ENCODE results near the gene OR7G2. TPM values are rescaled to one million over a fixed set of nuclear protein-coding genes. Genes with fewer than 3 reads are reported as not detected.

OR7G2 gene
- total and polyA plus RNA-seq, 7 donors: not detected

GRCh38 chr19:9086761-9087160, 20.5 kb downstream of the OR7G2 start, which contains the start of gene OR1M1:
Gene OR1M1 (plus strand): TSS chr19:9087061. CDS start chr19:9093245, 6,184 bp downstream.
- Histone ChIP-seq H3K27ac (no peak within 1 kb of the TSS), H3K4me1 (no peaks in the 10 kb centered on the region), H3K36me3 (ENCODE audit: insufficient read depth in 1 of 2, low read depth in 1 of 2) (no peaks in the 10 kb centered on the region), H3K27me3 (ENCODE audit: insufficient read depth in 3 of 3, low read length in 2 of 3) (no peaks in the 10 kb centered on the region), H3K4me3 (no peak within 1 kb of the TSS), H3K9me3 (no peaks in the 10 kb centered on the region)
- WGBS, 3 donors: 33 to 57% (median 52%) methylated on average over 2 of the region's 2 CpGs
- TF ChIP-seq CTCF (IDR thresholded peaks at IDR 0.05): no peak
- DNase-seq (no peak), ATAC-seq (no peak)
- intact Hi-C loops (cut with DNase I): no loop called here

GRCh38 chr19:9078651-9079050, 28.6 kb downstream of the OR7G2 start:
- intact Hi-C loops (cut with DNase I): loop anchor here in 1 of 2 donors (5.0 kb wide), 1 partner anchor 426 kb away; no protein-coding TSS in a partner anchor
- Histone ChIP-seq H3K36me3 (ENCODE audit: insufficient read depth in 1 of 2, low read depth in 1 of 2) (no peaks in the 10 kb centered on the region), H3K27ac (no peak overlapping the region), H3K4me1 (no peaks in the 10 kb centered on the region), H3K27me3 (ENCODE audit: insufficient read depth in 3 of 3, low read length in 2 of 3) (no peaks in the 10 kb centered on the region), H3K4me3 (no peak overlapping the region), H3K9me3 (no peaks in the 10 kb centered on the region)
- WGBS, 3 donors: 71 to 86% (median 78%) methylated on average over 4 of the region's 4 CpGs
- DNase-seq: no peak
- no peak for ATAC-seq
- no peak for TF ChIP-seq CTCF (IDR thresholded peaks at IDR 0.05)

- DNase-seq: no peak
- no peak for ATAC-seq
- no peak for TF ChIP-seq CTCF (IDR thresholded peaks at IDR 0.05)
- intact Hi-C loops (cut with DNase I): loop anchor here in 1 of 2 donors (5.0 kb wide), 1 partner anchor 425 kb away; no protein-coding TSS in a partner anchor
- Histone ChIP-seq H3K27me3 (ENCODE audit: insufficient read depth in 3 of 3, low read length in 2 of 3) (no peaks in the 10 kb centered on the region), H3K36me3 (ENCODE audit: insufficient read depth in 1 of 2, low read depth in 1 of 2) (no peaks in the 10 kb centered on the region), H3K27ac (no peak overlapping the region), H3K4me3 (no peak overlapping the region), H3K9me3 (no peaks in the 10 kb centered on the region), H3K4me1 (no peaks in the 10 kb centered on the region)
- 25 to 32% (median 26%) methylated on average over 10 of the region's 10 CpGs for whole genome bisulfite sequencing, 3 donors
Observed at GRCh38 chr19:9076901-9077300, 30.4 kb downstream of the OR7G2 start.

- H3K27me3 ChIP-seq (ENCODE audit: insufficient read depth in 3 of 3, low read length in 2 of 3): no peaks in the 10 kb centered on the region
- intact Hi-C loops (cut with DNase I): loop anchor here in 1 of 2 donors (5.0 kb wide), 1 partner anchor 423 kb away; no protein-coding TSS in a partner anchor
- no peaks in the 10 kb centered on the region for H3K4me1 ChIP-seq
- H3K27ac ChIP-seq: no peak overlapping the region
- H3K4me3 ChIP-seq: no peak overlapping the region
- ATAC-seq (peak in 1 of 4 donors; percentile 46), DNase-seq (peak; percentile 51 to 54)
- no peak for TF ChIP-seq CTCF (IDR thresholded peaks at IDR 0.05)
- 8 to 12% (median 10%) methylated on average over 16 of the region's 16 CpGs for WGBS, 3 donors
- H3K36me3 ChIP-seq (ENCODE audit: insufficient read depth in 1 of 2, low read depth in 1 of 2): no peaks in the 10 kb centered on the region
- no peaks in the 10 kb centered on the region for H3K9me3 ChIP-seq
Observed at GRCh38 chr19:9075064-9075949, 32.0 kb downstream of the OR7G2 start.
